GM08714 (cell line): ENCODE data around the gene CACNA1D.

Source experiments
- H3K4me3 ChIP-seq: fragments of 200-500 bp; sonication (Bioruptor generic); 2 replicates; pipeline ENCODE4 v1.5.1; 2014; ENCODE audit warnings: mild to moderate bottlenecking, low read length, inconsistent platforms
- ZNF274 ChIP-seq: IDR thresholded peaks from 2 replicates; pipeline ENCODE4 v1.6.1; 2012; ENCODE audit warnings: mild to moderate bottlenecking, low read depth, low read length

The CACNA1D gene

GRCh38 chr3:53671192-53671960, 177.0 kb downstream of the CACNA1D start:
- no peak for TF ChIP-seq ZNF274
- H3K4me3 ChIP-seq: no peak overlapping the region

- no peak for TF ChIP-seq ZNF274
- no peak overlapping the region for H3K4me3 ChIP-seq
Measured at GRCh38 chr3:53671961-53672299, 177.5 kb downstream of the CACNA1D start.

- H3K4me3 ChIP-seq: no peak overlapping the region
- no peak for TF ChIP-seq ZNF274
Measured at GRCh38 chr3:53672981-53673380, 178.6 kb downstream of the CACNA1D start.

- H3K4me3 ChIP-seq: no peak overlapping the region
- TF ChIP-seq ZNF274: no peak
Measured at GRCh38 chr3:53673722-53674350, 179.4 kb downstream of the CACNA1D start.

GRCh38 chr3:53674582-53674981, 180.2 kb downstream of the CACNA1D start:
- no peak overlapping the region for H3K4me3 ChIP-seq
- no peak for TF ChIP-seq ZNF274

- no peak for TF ChIP-seq ZNF274
- no peak overlapping the region for H3K4me3 ChIP-seq
Measured at GRCh38 chr3:53675022-53675697, 180.7 kb downstream of the CACNA1D start.

- no peak for TF ChIP-seq ZNF274
- H3K4me3 ChIP-seq: no peak overlapping the region
Measured at GRCh38 chr3:53675942-53676341, 181.5 kb downstream of the CACNA1D start.

- TF ChIP-seq ZNF274: no peak
- H3K4me3 ChIP-seq: no peak overlapping the region
Measured at GRCh38 chr3:53677413-53677812, 183.0 kb downstream of the CACNA1D start.

GRCh38 chr3:53680028-53680427, 185.6 kb downstream of the CACNA1D start:
- TF ChIP-seq ZNF274: no peak
- H3K4me3 ChIP-seq: no peak overlapping the region

GRCh38 chr3:53682807-53683206, 188.4 kb downstream of the CACNA1D start:
- H3K4me3 ChIP-seq: no peak overlapping the region
- no peak for TF ChIP-seq ZNF274

GRCh38 chr3:53688066-53688465, 193.7 kb downstream of the CACNA1D start:
- H3K4me3 ChIP-seq: no peak overlapping the region
- no peak for TF ChIP-seq ZNF274

GRCh38 chr3:53688989-53689388, 194.6 kb downstream of the CACNA1D start:
- TF ChIP-seq ZNF274: no peak
- H3K4me3 ChIP-seq: no peak overlapping the region

GRCh38 chr3:53689681-53690080, 195.3 kb downstream of the CACNA1D start:
- TF ChIP-seq ZNF274: no peak

GRCh38 chr3:53690521-53690920, 196.1 kb downstream of the CACNA1D start:
- no peak for TF ChIP-seq ZNF274

More at GRCh38 chr3:53689681-53690080, 195.3 kb downstream of the CACNA1D start:
- no peak overlapping the region for H3K4me3 ChIP-seq

GRCh38 chr3:53691349-53691748, 196.9 kb downstream of the CACNA1D start:
- TF ChIP-seq ZNF274: no peak
- H3K4me3 ChIP-seq: no peak overlapping the region

More at GRCh38 chr3:53690521-53690920, 196.1 kb downstream of the CACNA1D start:
- no peak overlapping the region for H3K4me3 ChIP-seq
